OCI-LY1 (cell line): ENCODE measurements around the gene DOK4.

ENCODE experiments used
- CTCF ChIP-seq: fragments of 200-600 bp; sonication (generic), shearing (Covaris generic); IDR thresholded peaks from 2 replicates; pipeline ENCODE4 v1.5.1; 2017; ENCODE audit warnings: mild to moderate bottlenecking, antibody characterized with exemption, low read length, moderate library complexity, mixed read lengths
- EZH2 ChIP-seq: fragments of 200-600 bp; sonication (generic), shearing (Covaris generic); IDR thresholded peaks from 2 replicates; pipeline ENCODE4 v1.8.0; 2017; ENCODE audit warnings: borderline replicate concordance, mixed run types, mild to moderate bottlenecking, antibody characterized with exemption, low read length, moderate library complexity, mixed read lengths

GRCh38 chr16:57483725-57484514 lies 2.4 kb downstream of the DOK4 start:
- TF ChIP-seq CTCF (no peak), EZH2 (no peak)
